Measurements from ENCODE around the gene CA5A. TPM values are rescaled to one million over a fixed set of nuclear protein-coding genes. Genes with fewer than 3 reads are reported as not detected.

Gene CA5A
- total and polyA plus RNA-seq, 2 of the 4 experiments (the other 2 are of a cell fraction): not detected

- Histone ChIP-seq H2BK20ac (ENCODE audit: low read depth, low read length) (no peak overlapping the region), H3K36me3 (ENCODE audit: control insufficient read depth, insufficient read depth, low read length) (no peaks in the 10 kb centered on the region), H4K20me1 (ENCODE audit: insufficient read depth, low read length) (no peaks in the 10 kb centered on the region), H2BK15ac (ENCODE audit: low read depth, low read length) (no peak overlapping the region), H3K14ac (replicated peaks; ENCODE audit: low read depth, low read length) (no peak overlapping the region), H3K4me1 (ENCODE audit: control insufficient read depth, insufficient read depth, low read length) (no peaks in the 10 kb centered on the region), H2BK120ac (ENCODE audit: low read depth, low read length) (no peak overlapping the region), H2AK9ac (replicated peaks; ENCODE audit: low read depth, low read length, poor library complexity) (no peak overlapping the region), H4K91ac (ENCODE audit: insufficient read depth, low read depth, low read length) (no peak overlapping the region), H4K8ac (ENCODE audit: low read depth in 2 of 2, low read length in 2 of 2) (no peak overlapping the region), H3K9ac (ENCODE audit: low read depth, low read length) (no peak overlapping the region), H3K79me1 (ENCODE audit: low read depth in 1 of 2, low read length in 2 of 2) (no peaks in the 10 kb centered on the region), H3K9me3 (ENCODE audit: control insufficient read depth, insufficient read depth, low read length) (no peaks in the 10 kb centered on the region), H2AFZ (replicated peaks; ENCODE audit: low read length, poor library complexity) (no peak overlapping the region), H2BK5ac (ENCODE audit: low read depth, low read length, poor library complexity, severe bottlenecking) (no peak overlapping the region), H3K9me1 (ENCODE audit: insufficient read depth, low read length) (no peaks in the 10 kb centered on the region), H3K27me3 (ENCODE audit: control insufficient read depth, insufficient read depth, low read length) (peaks cover 22% of the 10 kb centered on the region), H3K18ac (ENCODE audit: low read depth, low read length) (no peak overlapping the region), H2AK5ac (ENCODE audit: low read depth, low read length) (no peak overlapping the region), H3K4me3 (ENCODE audit: insufficient read depth, low read depth, low read length) (no peak overlapping the region), H3K56ac (ENCODE audit: extremely low read depth, insufficient read depth, low read length) (no peak overlapping the region), H3K27ac (ENCODE audit: insufficient read depth, low read length) (no peak overlapping the region), H3K4ac (ENCODE audit: low read depth, low read length) (no peak overlapping the region), H3K23ac (ENCODE audit: low read depth, low read length) (no peak overlapping the region), H3K4me2 (ENCODE audit: low read depth, low read length) (no peak overlapping the region), H4K5ac (ENCODE audit: low read depth, low read length) (no peak overlapping the region)
- intact Hi-C loops (cut with micrococcal nuclease): no loop called here
- no peak for ATAC-seq (ENCODE audit: low read depth)
- no TSS peak for BruUV-seq (replicated peaks)
- dilution Hi-C loops (cut with HindIII; ENCODE audit: low sequenced_read_pairs, unreplicated experiment): no loop called here
- DNase-seq: no peak
- in situ Hi-C loops (cut with MboI; ENCODE audit: low sequenced_read_pairs): no loop called here
- WGBS, 2 experiments (ENCODE audit: extremely low coverage in 2 of 2, insufficient read length in 1 of 2): 48% methylated on average over 4 of the region's 7 CpGs; no CpG with 5 or more reads in 1 of the 2 experiments
- POLR2A ChIA-PET (ENCODE audit: unreplicated experiment): no interaction called here
- no peak for TF ChIP-seq RCOR1 (IDR thresholded peaks at IDR 0.05; ENCODE audit: insufficient replicate concordance, low read length)
- no peak for TF ChIP-seq RFX5 (IDR thresholded peaks at IDR 0.05; ENCODE audit: low read depth, low read length)
- TF ChIP-seq RAD21 (IDR thresholded peaks at IDR 0.05; ENCODE audit: low read length): no peak
- TF ChIP-seq NFE2L2 (IDR thresholded peaks at IDR 0.05; ENCODE audit: low read depth, low read length): no peak
- no peak for TF ChIP-seq MXI1 (IDR thresholded peaks at IDR 0.05; ENCODE audit: borderline replicate concordance, low read depth, low read length)
- TF ChIP-seq, protein P1, sequence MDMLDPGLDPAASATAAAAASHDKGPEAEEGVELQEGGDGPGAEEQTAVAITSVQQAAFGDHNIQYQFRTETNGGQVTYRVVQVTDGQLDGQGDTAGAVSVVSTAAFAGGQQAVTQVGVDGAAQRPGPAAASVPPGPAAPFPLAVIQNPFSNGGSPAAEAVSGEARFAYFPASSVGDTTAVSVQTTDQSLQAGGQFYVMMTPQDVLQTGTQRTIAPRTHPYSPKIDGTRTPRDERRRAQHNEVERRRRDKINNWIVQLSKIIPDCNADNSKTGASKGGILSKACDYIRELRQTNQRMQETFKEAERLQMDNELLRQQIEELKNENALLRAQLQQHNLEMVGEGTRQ (IDR thresholded peaks at IDR 0.05; ENCODE audit: low read depth, low read length): no peak
- TF ChIP-seq FOS (IDR thresholded peaks at IDR 0.05; ENCODE audit: low read depth, low read length): no peak
- TF ChIP-seq POLR2A (IDR thresholded peaks at IDR 0.05; ENCODE audit: low read depth, low read length): no peak
- TF ChIP-seq MAFK (IDR thresholded peaks at IDR 0.05; ENCODE audit: low read depth, low read length): no peak
- TF ChIP-seq SMC3 (IDR thresholded peaks at IDR 0.05; ENCODE audit: low read depth, low read length): no peak
- TF ChIP-seq CEBPB (IDR thresholded peaks at IDR 0.05; ENCODE audit: low read depth, low read length): no peak
- TF ChIP-seq CHD1 (IDR thresholded peaks at IDR 0.05; ENCODE audit: low read depth, low read length): no peak
- no peak for TF ChIP-seq ELK1 (IDR thresholded peaks at IDR 0.05; ENCODE audit: borderline replicate concordance, low read depth, low read length)
- no peak for TF ChIP-seq MAZ (IDR thresholded peaks at IDR 0.05; ENCODE audit: borderline replicate concordance, low read depth, low read length)
- TF ChIP-seq BHLHE40 (IDR thresholded peaks at IDR 0.05; ENCODE audit: low read depth, low read length): no peak
- TF ChIP-seq, protein P2, sequence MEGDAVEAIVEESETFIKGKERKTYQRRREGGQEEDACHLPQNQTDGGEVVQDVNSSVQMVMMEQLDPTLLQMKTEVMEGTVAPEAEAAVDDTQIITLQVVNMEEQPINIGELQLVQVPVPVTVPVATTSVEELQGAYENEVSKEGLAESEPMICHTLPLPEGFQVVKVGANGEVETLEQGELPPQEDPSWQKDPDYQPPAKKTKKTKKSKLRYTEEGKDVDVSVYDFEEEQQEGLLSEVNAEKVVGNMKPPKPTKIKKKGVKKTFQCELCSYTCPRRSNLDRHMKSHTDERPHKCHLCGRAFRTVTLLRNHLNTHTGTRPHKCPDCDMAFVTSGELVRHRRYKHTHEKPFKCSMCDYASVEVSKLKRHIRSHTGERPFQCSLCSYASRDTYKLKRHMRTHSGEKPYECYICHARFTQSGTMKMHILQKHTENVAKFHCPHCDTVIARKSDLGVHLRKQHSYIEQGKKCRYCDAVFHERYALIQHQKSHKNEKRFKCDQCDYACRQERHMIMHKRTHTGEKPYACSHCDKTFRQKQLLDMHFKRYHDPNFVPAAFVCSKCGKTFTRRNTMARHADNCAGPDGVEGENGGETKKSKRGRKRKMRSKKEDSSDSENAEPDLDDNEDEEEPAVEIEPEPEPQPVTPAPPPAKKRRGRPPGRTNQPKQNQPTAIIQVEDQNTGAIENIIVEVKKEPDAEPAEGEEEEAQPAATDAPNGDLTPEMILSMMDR (conservative IDR thresholded peaks at IDR 0.05; ENCODE audit: low read depth, low read length): no peak
- CTCF ChIA-PET: no interaction called here
These were observed 6.3 kb downstream of the CA5A start for GRCh38 chr16:87929986-87930385.

Data from IMR-90 (cell line).